H1 (cell line): ENCODE data around the gene NUAK1.

Experiments used
- ATF3 ChIP-seq: IDR thresholded peaks from 2 replicates; pipeline ENCODE4 v1.6.1; 2011; ENCODE audit warnings: low read depth, mild to moderate bottlenecking, low read length; ENCODE audit not compliant: insufficient read depth
- CHD7 ChIP-seq: fragments of 300-600 bp; sonication (generic); IDR thresholded peaks from 2 replicates; pipeline ENCODE4 v1.7.1; 2012; ENCODE audit warnings: low read length, moderate library complexity, mild to moderate bottlenecking, inconsistent platforms; ENCODE audit not compliant: insufficient replicate concordance
- GABPA ChIP-seq: IDR thresholded peaks from 2 replicates; pipeline ENCODE4 v1.6.1; 2011; ENCODE audit warnings: mild to moderate bottlenecking, low read length, moderate library complexity, borderline replicate concordance; ENCODE audit not compliant: insufficient read depth
- JUND ChIP-seq: IDR thresholded peaks from 2 replicates; pipeline ENCODE4 v1.6.1; 2011; ENCODE audit warnings: mild to moderate bottlenecking, improper control_type of control experiment, low read length
- POLR2A ChIP-seq, 2 experiments: IDR thresholded peaks; 1 replicate in 1 of 2; 2 replicates in 1 of 2; pipeline ENCODE4 v1.6.1; 2011; ENCODE audit warnings: low read depth in 2 of 2, low read length in 2 of 2, mild to moderate bottlenecking in 2 of 2; ENCODE audit errors: control extremely low read depth in 1 of 2
- POLR2AphosphoS5 ChIP-seq: IDR thresholded peaks from 2 replicates; pipeline ENCODE4 v1.6.1; 2011; ENCODE audit warnings: low read depth, low read length
- RAD21 ChIP-seq, 2 experiments: IDR thresholded peaks in 1 of 2; conservative IDR thresholded peaks in 1 of 2; 2 replicates each; pipeline ENCODE4 v1.6.1; 2011; ENCODE audit warnings: low read depth in 2 of 2, low read length in 2 of 2, improper control_type of control experiment in 1 of 2, inconsistent platforms in 1 of 2, mild to moderate bottlenecking in 1 of 2, moderate library complexity in 1 of 2
- TF ChIP-seq, protein P1 (sequence below), 3 experiments: IDR thresholded peaks; 1 replicate in 2 of 3; 2 replicates in 1 of 3; pipeline versions ENCODE4 v1.5.1 to v1.6.1; 2011; ENCODE audit warnings: low read length in 3 of 3, mild to moderate bottlenecking in 3 of 3, inconsistent platforms in 2 of 3, low read depth in 1 of 3, moderate library complexity in 1 of 3; ENCODE audit not compliant: insufficient read depth in 1 of 3; ENCODE audit errors: control extremely low read depth in 1 of 3

GRCh38 chr12:106035421-106035820, 103.3 kb downstream of the NUAK1 start:
- TF ChIP-seq, protein P1, sequence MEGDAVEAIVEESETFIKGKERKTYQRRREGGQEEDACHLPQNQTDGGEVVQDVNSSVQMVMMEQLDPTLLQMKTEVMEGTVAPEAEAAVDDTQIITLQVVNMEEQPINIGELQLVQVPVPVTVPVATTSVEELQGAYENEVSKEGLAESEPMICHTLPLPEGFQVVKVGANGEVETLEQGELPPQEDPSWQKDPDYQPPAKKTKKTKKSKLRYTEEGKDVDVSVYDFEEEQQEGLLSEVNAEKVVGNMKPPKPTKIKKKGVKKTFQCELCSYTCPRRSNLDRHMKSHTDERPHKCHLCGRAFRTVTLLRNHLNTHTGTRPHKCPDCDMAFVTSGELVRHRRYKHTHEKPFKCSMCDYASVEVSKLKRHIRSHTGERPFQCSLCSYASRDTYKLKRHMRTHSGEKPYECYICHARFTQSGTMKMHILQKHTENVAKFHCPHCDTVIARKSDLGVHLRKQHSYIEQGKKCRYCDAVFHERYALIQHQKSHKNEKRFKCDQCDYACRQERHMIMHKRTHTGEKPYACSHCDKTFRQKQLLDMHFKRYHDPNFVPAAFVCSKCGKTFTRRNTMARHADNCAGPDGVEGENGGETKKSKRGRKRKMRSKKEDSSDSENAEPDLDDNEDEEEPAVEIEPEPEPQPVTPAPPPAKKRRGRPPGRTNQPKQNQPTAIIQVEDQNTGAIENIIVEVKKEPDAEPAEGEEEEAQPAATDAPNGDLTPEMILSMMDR (IDR thresholded peaks at IDR 0.05; ENCODE audit: control extremely low read depth in 1 of 3, insufficient read depth in 1 of 3, low read depth in 1 of 3, low read length in 3 of 3), result no peak
- TF ChIP-seq RAD21 (IDR thresholded peaks at IDR 0.05 in 1 of 2, conservative IDR thresholded peaks at IDR 0.05 in 1 of 2; ENCODE audit: low read depth in 2 of 2, low read length in 2 of 2), result no peak
- TF ChIP-seq ATF3, result no peak
- TF ChIP-seq POLR2A (IDR thresholded peaks at IDR 0.05; ENCODE audit: control extremely low read depth in 1 of 2, low read depth in 2 of 2, low read length in 2 of 2), result no peak
- no peak for TF ChIP-seq JUND
- no peak for TF ChIP-seq POLR2AphosphoS5
- TF ChIP-seq CHD7, result no peak
- TF ChIP-seq GABPA, result no peak
